ENCODE measurements around the gene CPEB3. TPM values are rescaled to one million over a fixed set of nuclear protein-coding genes. Genes with fewer than 3 reads are reported as not detected.
A peak's percentile ranks its signal among the peaks of the same experiment; 100 is the strongest.

The CPEB3 gene
- polyA plus RNA-seq, 4 donors: 1.5 to 3.7 (median 1.7) TPM

- Histone ChIP-seq H3K9me3 (ENCODE audit: control insufficient read depth in 2 of 2, insufficient read depth in 1 of 2, low read depth in 1 of 2, low read length in 1 of 2) (no peaks in the 10 kb centered on the region), H3K27ac (ENCODE audit: low read depth in 1 of 3, low read length in 2 of 3) (no peak overlapping the region), H3K27me3 (ENCODE audit: control insufficient read depth in 3 of 3, insufficient read depth in 3 of 3, low read length in 3 of 3) (no peaks in the 10 kb centered on the region), H3K4me3 (ENCODE audit: low read depth in 1 of 3, low read length in 3 of 3) (no peak overlapping the region), H3K4me1 (ENCODE audit: control insufficient read depth in 3 of 3, insufficient read depth in 2 of 3, low read depth in 1 of 3, low read length in 2 of 3) (no peaks in the 10 kb centered on the region), H3K36me3 (ENCODE audit: control insufficient read depth in 3 of 3, insufficient read depth in 2 of 3, low read depth in 1 of 3, low read length in 3 of 3) (no peaks in the 10 kb centered on the region)
- 71 to 89% (median 73%) methylated on average over 2 of the region's 2 CpGs for WGBS, 3 donors
- DNase-seq (no peak), FAIRE-seq (no peak)
Measured at GRCh38 chr10:92248566-92248965, 42.3 kb downstream of the CPEB3 start.

GRCh38 chr10:92244796-92245195 lies 46.1 kb downstream of the CPEB3 start:
- H3K9me3 ChIP-seq (ENCODE audit: control insufficient read depth in 2 of 2, insufficient read depth in 1 of 2, low read depth in 1 of 2, low read length in 1 of 2): no peaks in the 10 kb centered on the region
- no peaks in the 10 kb centered on the region for H3K36me3 ChIP-seq (ENCODE audit: control insufficient read depth in 3 of 3, insufficient read depth in 2 of 3, low read depth in 1 of 3, low read length in 3 of 3)
- H3K27ac ChIP-seq (ENCODE audit: low read depth in 1 of 3, low read length in 2 of 3): no peak overlapping the region
- FAIRE-seq (no peak), DNase-seq (no peak)
- peaks cover 0 to 5% (median 4%) of the 10 kb centered on the region in 3 donors for H3K4me1 ChIP-seq (ENCODE audit: control insufficient read depth in 3 of 3, insufficient read depth in 2 of 3, low read depth in 1 of 3, low read length in 2 of 3)
- H3K27me3 ChIP-seq (ENCODE audit: control insufficient read depth in 3 of 3, insufficient read depth in 3 of 3, low read length in 3 of 3): no peaks in the 10 kb centered on the region
- no peak overlapping the region for H3K4me3 ChIP-seq (ENCODE audit: low read depth in 1 of 3, low read length in 3 of 3)
- WGBS, 3 donors: 71 to 77% (median 73%) methylated on average over 2 to 3 of the region's 3 CpGs

- peak overlapping the region in 2 of 3 donors; percentile 1 to 14 for H3K4me3 ChIP-seq (ENCODE audit: low read depth in 1 of 3, low read length in 3 of 3)
- FAIRE-seq (peak; percentile 33), DNase-seq (peak; percentile 83 to 84)
- WGBS, 3 donors: 3 to 14% (median 6%) methylated on average over 8 of the region's 8 CpGs
- no peaks in the 10 kb centered on the region for H3K27me3 ChIP-seq (ENCODE audit: control insufficient read depth in 3 of 3, insufficient read depth in 3 of 3, low read length in 3 of 3)
- peak overlapping the region in 1 of 3 donors; percentile 61 for H3K27ac ChIP-seq (ENCODE audit: low read depth in 1 of 3, low read length in 2 of 3)
- H3K9me3 ChIP-seq (ENCODE audit: control insufficient read depth in 2 of 2, insufficient read depth in 1 of 2, low read depth in 1 of 2, low read length in 1 of 2): no peaks in the 10 kb centered on the region
- H3K4me1 ChIP-seq (ENCODE audit: control insufficient read depth in 3 of 3, insufficient read depth in 2 of 3, low read depth in 1 of 3, low read length in 2 of 3): peaks cover 0 to 10% (median 7%) of the 10 kb centered on the region in 3 donors
- no peaks in the 10 kb centered on the region for H3K36me3 ChIP-seq (ENCODE audit: control insufficient read depth in 3 of 3, insufficient read depth in 2 of 3, low read depth in 1 of 3, low read length in 3 of 3)
Measured at GRCh38 chr10:92242910-92243671, 47.8 kb downstream of the CPEB3 start.

GRCh38 chr10:92242380-92242779 lies 48.5 kb downstream of the CPEB3 start:
- Histone ChIP-seq H3K27me3 (ENCODE audit: control insufficient read depth in 3 of 3, insufficient read depth in 3 of 3, low read length in 3 of 3) (no peaks in the 10 kb centered on the region), H3K36me3 (ENCODE audit: control insufficient read depth in 3 of 3, insufficient read depth in 2 of 3, low read depth in 1 of 3, low read length in 3 of 3) (no peaks in the 10 kb centered on the region), H3K9me3 (ENCODE audit: control insufficient read depth in 2 of 2, insufficient read depth in 1 of 2, low read depth in 1 of 2, low read length in 1 of 2) (no peaks in the 10 kb centered on the region), H3K4me3 (ENCODE audit: low read depth in 1 of 3, low read length in 3 of 3) (no peak overlapping the region), H3K4me1 (ENCODE audit: control insufficient read depth in 3 of 3, insufficient read depth in 2 of 3, low read depth in 1 of 3, low read length in 2 of 3) (peaks cover 3 to 11% (median 10%) of the 10 kb centered on the region in 3 donors), H3K27ac (ENCODE audit: low read depth in 1 of 3, low read length in 2 of 3) (no peak overlapping the region)
- WGBS, 3 donors: 48 to 57% (median 53%) methylated on average over 2 of the region's 2 CpGs
- DNase-seq (no peak), FAIRE-seq (no peak)

- peak overlapping the region in 1 of 3 donors; percentile 80 for H3K27ac ChIP-seq (ENCODE audit: low read depth in 1 of 3, low read length in 2 of 3)
- peak overlapping the region in 1 of 3 donors; percentile 70 for H3K4me3 ChIP-seq (ENCODE audit: low read depth in 1 of 3, low read length in 3 of 3)
- FAIRE-seq: no peak
- peaks cover 3 to 11% (median 10%) of the 10 kb centered on the region in 3 donors for H3K4me1 ChIP-seq (ENCODE audit: control insufficient read depth in 3 of 3, insufficient read depth in 2 of 3, low read depth in 1 of 3, low read length in 2 of 3)
- 20 to 49% (median 24%) methylated on average over 1 of the region's 1 CpG for whole genome bisulfite sequencing, 3 donors
- DNase-seq: no peak
- no peaks in the 10 kb centered on the region for H3K27me3 ChIP-seq (ENCODE audit: control insufficient read depth in 3 of 3, insufficient read depth in 3 of 3, low read length in 3 of 3)
- H3K9me3 ChIP-seq (ENCODE audit: control insufficient read depth in 2 of 2, insufficient read depth in 1 of 2, low read depth in 1 of 2, low read length in 1 of 2): no peaks in the 10 kb centered on the region
- H3K36me3 ChIP-seq (ENCODE audit: control insufficient read depth in 3 of 3, insufficient read depth in 2 of 3, low read depth in 1 of 3, low read length in 3 of 3): no peaks in the 10 kb centered on the region
Measured at GRCh38 chr10:92241501-92241900, 49.4 kb downstream of the CPEB3 start.

- Histone ChIP-seq H3K27ac (ENCODE audit: low read depth in 1 of 3, low read length in 2 of 3) (peak overlapping the region; percentile 80 to 95 (median 83)), H3K4me1 (ENCODE audit: control insufficient read depth in 3 of 3, insufficient read depth in 2 of 3, low read depth in 1 of 3, low read length in 2 of 3) (peaks cover 3 to 11% (median 10%) of the 10 kb centered on the region in 3 donors)
Measured at GRCh38 chr10:92241158-92241500, 49.7 kb downstream of the CPEB3 start.

GRCh38 chr10:92240289-92241157 lies 50.4 kb downstream of the CPEB3 start:
- Histone ChIP-seq H3K27ac (ENCODE audit: low read depth in 1 of 3, low read length in 2 of 3) (peak overlapping the region; percentile 80 to 95 (median 83)), H3K4me3 (ENCODE audit: low read depth in 1 of 3, low read length in 3 of 3) (peak overlapping the region; percentile 48 to 80 (median 70)), H3K27me3 (ENCODE audit: control insufficient read depth in 3 of 3, insufficient read depth in 3 of 3, low read length in 3 of 3) (no peaks in the 10 kb centered on the region), H3K9me3 (ENCODE audit: control insufficient read depth in 2 of 2, insufficient read depth in 1 of 2, low read depth in 1 of 2, low read length in 1 of 2) (no peaks in the 10 kb centered on the region), H3K36me3 (ENCODE audit: control insufficient read depth in 3 of 3, insufficient read depth in 2 of 3, low read depth in 1 of 3, low read length in 3 of 3) (no peaks in the 10 kb centered on the region), H3K4me1 (ENCODE audit: control insufficient read depth in 3 of 3, insufficient read depth in 2 of 3, low read depth in 1 of 3, low read length in 2 of 3) (peaks cover 3 to 11% (median 10%) of the 10 kb centered on the region in 3 donors)
- DNase-seq: peak; percentile 86 to 88
- 0 to 1% (median 0%) methylated on average over 27 to 28 of the region's 28 CpGs for WGBS, 3 donors
- no peak for FAIRE-seq

More at GRCh38 chr10:92241158-92241500, 49.7 kb downstream of the CPEB3 start:
- Histone ChIP-seq H3K27me3 (ENCODE audit: control insufficient read depth in 3 of 3, insufficient read depth in 3 of 3, low read length in 3 of 3) (no peaks in the 10 kb centered on the region), H3K9me3 (ENCODE audit: control insufficient read depth in 2 of 2, insufficient read depth in 1 of 2, low read depth in 1 of 2, low read length in 1 of 2) (no peaks in the 10 kb centered on the region), H3K4me3 (ENCODE audit: low read depth in 1 of 3, low read length in 3 of 3) (peak overlapping the region; percentile 48 to 80 (median 70)), H3K36me3 (ENCODE audit: control insufficient read depth in 3 of 3, insufficient read depth in 2 of 3, low read depth in 1 of 3, low read length in 3 of 3) (no peaks in the 10 kb centered on the region)
- DNase-seq: peak; percentile 48 to 54
- FAIRE-seq: no peak
- WGBS, 3 donors: 8 to 13% (median 11%) methylated on average over 9 of the region's 9 CpGs

GRCh38 chr10:92239600-92240288 lies 51.1 kb downstream of the CPEB3 start:
- H3K9me3 ChIP-seq (ENCODE audit: control insufficient read depth in 2 of 2, insufficient read depth in 1 of 2, low read depth in 1 of 2, low read length in 1 of 2): no peaks in the 10 kb centered on the region
- H3K27ac ChIP-seq (ENCODE audit: low read depth in 1 of 3, low read length in 2 of 3): peak overlapping the region; percentile 80 to 95 (median 83)
- H3K36me3 ChIP-seq (ENCODE audit: control insufficient read depth in 3 of 3, insufficient read depth in 2 of 3, low read depth in 1 of 3, low read length in 3 of 3): peaks cover 0 to under 1% (median 0%) of the 10 kb centered on the region in 3 donors
- peak; percentile 16 to 71 for DNase-seq
- peak overlapping the region; percentile 48 to 80 (median 70) for H3K4me3 ChIP-seq (ENCODE audit: low read depth in 1 of 3, low read length in 3 of 3)
- no peaks in the 10 kb centered on the region for H3K27me3 ChIP-seq (ENCODE audit: control insufficient read depth in 3 of 3, insufficient read depth in 3 of 3, low read length in 3 of 3)
- H3K4me1 ChIP-seq (ENCODE audit: control insufficient read depth in 3 of 3, insufficient read depth in 2 of 3, low read depth in 1 of 3, low read length in 2 of 3): peaks cover 3 to 11% (median 10%) of the 10 kb centered on the region in 3 donors
- 1 to 3% (median 2%) methylated on average over 44 to 69 of the region's 69 CpGs for WGBS, 3 donors
- FAIRE-seq: no peak

Data from small intestine (tissue), 7 donors.